Astrocyte of the spinal cord (primary cell): Measurements from ENCODE around the gene MMP15.
"Not testable (repeated sequence)": the region's sequence is repeated elsewhere in the genome, so short reads cannot be mapped to it uniquely, and the experiment has no call there.

Source experiments
- DNase-seq: peaks from one replicate; pipeline ENCODE4 v3.0.0; 2011; ENCODE audit warnings: low read depth, low spot score
- H3K4me3 ChIP-seq: 2 replicates; pipeline ENCODE4 v1.5.1; 2011; ENCODE audit warnings: low read depth, mild to moderate bottlenecking, low read length, moderate library complexity
- CTCF ChIP-seq: IDR thresholded peaks from 2 replicates; pipeline ENCODE4 v1.5.1; 2012; ENCODE audit warnings: low read depth, mild to moderate bottlenecking, low read length, inconsistent platforms
- in situ Hi-C: cut with HindIII; loops from 2 replicates; pipeline ENCODE4 v1.10.0; 2017; ENCODE audit warnings: low sequenced_read_pairs

Gene MMP15

GRCh38 chr16:57999971-58000705 is 25.4 kb upstream of the MMP15 start, which contains the start of gene ZNF319:
ZNF319 (minus strand) TSS chr16:58000672; CDS start chr16:57998265, 2,407 bp downstream.
- peak within 1 kb of the TSS; percentile 83 for H3K4me3 ChIP-seq
- no peak for TF ChIP-seq CTCF
- in situ Hi-C loops = no loop called here
- DNase-seq = no peak

- DNase-seq = peak; percentile 80
- H3K4me3 ChIP-seq = peak within 1 kb of the TSS; percentile 83
- in situ Hi-C loops = no loop called here
- TF ChIP-seq CTCF = peak; percentile 55
These were observed 24.6 kb upstream of the MMP15 start, which contains the start of gene USB1 for GRCh38 chr16:58000706-58001676. USB1 (plus strand) TSS chr16:58001407; CDS start chr16:58001484, 77 bp downstream.

GRCh38 chr16:58001781-58002415 is 23.7 kb upstream of the MMP15 start:
- DNase-seq = no peak
- in situ Hi-C loops = no loop called here
- peak overlapping the region; percentile 83 for H3K4me3 ChIP-seq
- no peak for TF ChIP-seq CTCF

GRCh38 chr16:58002416-58002800 is 23.1 kb upstream of the MMP15 start:
- no peak overlapping the region for H3K4me3 ChIP-seq
- no peak for DNase-seq
- TF ChIP-seq CTCF = no peak
- in situ Hi-C loops = no loop called here

- no peak overlapping the region for H3K4me3 ChIP-seq
- TF ChIP-seq CTCF = no peak
- in situ Hi-C loops = no loop called here
- DNase-seq = no peak
These were observed 22.6 kb upstream of the MMP15 start for GRCh38 chr16:58002936-58003335.

GRCh38 chr16:58004736-58005135 is 20.8 kb upstream of the MMP15 start:
- in situ Hi-C loops, H3K4me3 ChIP-seq, DNase-seq: not testable (repeated sequence)
